Measurements from ENCODE around the gene CYP27A1.

- TF ChIP-seq CTCF (IDR thresholded peaks at IDR 0.05) (no peak), POLR2A (IDR thresholded peaks at IDR 0.05) (no peak), EP300 (IDR thresholded peaks at IDR 0.05) (no peak)
Observed at GRCh38 chr2:218827701-218828476, 45.9 kb downstream of the CYP27A1 start.
